ENCODE data around the gene ZBTB18.

ZBTB18 gene

GRCh38 chr1:244054924-244055263 is 3.8 kb downstream of the ZBTB18 start:
- no peak overlapping the region for H3K4me3 ChIP-seq (ENCODE audit: low read length)
- no peak for DNase-seq (ENCODE audit: low read depth)
- TF ChIP-seq CTCF (conservative IDR thresholded peaks at IDR 0.05; ENCODE audit: low read length) = no peak

- no peak for DNase-seq (ENCODE audit: low read depth)
- TF ChIP-seq CTCF (conservative IDR thresholded peaks at IDR 0.05; ENCODE audit: low read length) = no peak
- no peak overlapping the region for H3K4me3 ChIP-seq (ENCODE audit: low read length)
These were observed 5.5 kb downstream of the ZBTB18 start for GRCh38 chr1:244056577-244056976.

GRCh38 chr1:244057474-244058385 is 6.6 kb downstream of the ZBTB18 start:
- H3K4me3 ChIP-seq (ENCODE audit: low read length) = no peak overlapping the region
- no peak for TF ChIP-seq CTCF (conservative IDR thresholded peaks at IDR 0.05; ENCODE audit: low read length)
- DNase-seq (ENCODE audit: low read depth) = no peak

GRCh38 chr1:244060117-244060516 is 9.0 kb downstream of the ZBTB18 start:
- no peak for TF ChIP-seq CTCF (conservative IDR thresholded peaks at IDR 0.05; ENCODE audit: low read length)
- no peak for DNase-seq (ENCODE audit: low read depth)
- H3K4me3 ChIP-seq (ENCODE audit: low read length) = no peak overlapping the region

GRCh38 chr1:244060686-244061085 is 9.6 kb downstream of the ZBTB18 start:
- DNase-seq (ENCODE audit: low read depth) = no peak
- no peak for TF ChIP-seq CTCF (conservative IDR thresholded peaks at IDR 0.05; ENCODE audit: low read length)
- H3K4me3 ChIP-seq (ENCODE audit: low read length) = no peak overlapping the region

- no peak overlapping the region for H3K4me3 ChIP-seq (ENCODE audit: low read length)
- no peak for DNase-seq (ENCODE audit: low read depth)
- no peak for TF ChIP-seq CTCF (conservative IDR thresholded peaks at IDR 0.05; ENCODE audit: low read length)
These were observed 11.2 kb downstream of the ZBTB18 start for GRCh38 chr1:244062156-244062725.

GRCh38 chr1:244063498-244063897 is 12.4 kb downstream of the ZBTB18 start:
- no peak for TF ChIP-seq CTCF (conservative IDR thresholded peaks at IDR 0.05; ENCODE audit: low read length)
- H3K4me3 ChIP-seq (ENCODE audit: low read length) = no peak overlapping the region
- no peak for DNase-seq (ENCODE audit: low read depth)

Measured in AG10803 (cell line).